Osteocyte (in vitro differentiated cells): ENCODE data around the gene IZUMO4. TPM values are rescaled to one million over a fixed set of nuclear protein-coding genes. Genes with fewer than 3 reads are reported as not detected.

Source experiments
- DNase-seq: peaks from one replicate; pipeline ENCODE4 v3.0.0; 2021; ENCODE audit warnings: mixed read lengths; ENCODE audit not compliant: unreplicated experiment; ENCODE audit errors: extremely low spot score
- H3K27ac Mint-ChIP-seq: one replicate; pipeline ENCODE4 v1.8.0; 2021; ENCODE audit warnings: mild to moderate bottlenecking, mixed read lengths; ENCODE audit not compliant: unreplicated experiment
- H3K27me3 Mint-ChIP-seq: one replicate; pipeline ENCODE4 v1.8.0; 2021; ENCODE audit warnings: mixed read lengths; ENCODE audit not compliant: unreplicated experiment
- H3K36me3 Mint-ChIP-seq: one replicate; pipeline ENCODE4 v1.8.0; 2021; ENCODE audit warnings: mixed read lengths; ENCODE audit not compliant: unreplicated experiment
- H3K4me1 Mint-ChIP-seq: one replicate; pipeline ENCODE4 v1.8.0; 2021; ENCODE audit warnings: mixed read lengths; ENCODE audit not compliant: unreplicated experiment
- H3K4me3 Mint-ChIP-seq: one replicate; pipeline ENCODE4 v1.8.0; 2021; ENCODE audit warnings: mild to moderate bottlenecking, moderate library complexity, mixed read lengths; ENCODE audit not compliant: unreplicated experiment
- H3K9me3 Mint-ChIP-seq: one replicate; pipeline ENCODE4 v1.8.0; 2021; ENCODE audit warnings: mixed read lengths; ENCODE audit not compliant: unreplicated experiment
- total RNA-seq: library from RNA; stranded (reverse); gene quantifications from 2 replicates; pipeline ENCODE4 v1.2.1, GENCODE V29; 2021
- TF ChIP-seq, protein P1 (sequence below): fragments of 200-600 bp; sonication (generic); IDR thresholded peaks from 2 replicates; pipeline ENCODE4 v1.5.0; 2021; ENCODE audit warnings: antibody characterized with exemption, mild to moderate bottlenecking, moderate library complexity

Gene IZUMO4
- total RNA-seq, 1 donor from 2014 or later: 4.8 TPM

DNA sequence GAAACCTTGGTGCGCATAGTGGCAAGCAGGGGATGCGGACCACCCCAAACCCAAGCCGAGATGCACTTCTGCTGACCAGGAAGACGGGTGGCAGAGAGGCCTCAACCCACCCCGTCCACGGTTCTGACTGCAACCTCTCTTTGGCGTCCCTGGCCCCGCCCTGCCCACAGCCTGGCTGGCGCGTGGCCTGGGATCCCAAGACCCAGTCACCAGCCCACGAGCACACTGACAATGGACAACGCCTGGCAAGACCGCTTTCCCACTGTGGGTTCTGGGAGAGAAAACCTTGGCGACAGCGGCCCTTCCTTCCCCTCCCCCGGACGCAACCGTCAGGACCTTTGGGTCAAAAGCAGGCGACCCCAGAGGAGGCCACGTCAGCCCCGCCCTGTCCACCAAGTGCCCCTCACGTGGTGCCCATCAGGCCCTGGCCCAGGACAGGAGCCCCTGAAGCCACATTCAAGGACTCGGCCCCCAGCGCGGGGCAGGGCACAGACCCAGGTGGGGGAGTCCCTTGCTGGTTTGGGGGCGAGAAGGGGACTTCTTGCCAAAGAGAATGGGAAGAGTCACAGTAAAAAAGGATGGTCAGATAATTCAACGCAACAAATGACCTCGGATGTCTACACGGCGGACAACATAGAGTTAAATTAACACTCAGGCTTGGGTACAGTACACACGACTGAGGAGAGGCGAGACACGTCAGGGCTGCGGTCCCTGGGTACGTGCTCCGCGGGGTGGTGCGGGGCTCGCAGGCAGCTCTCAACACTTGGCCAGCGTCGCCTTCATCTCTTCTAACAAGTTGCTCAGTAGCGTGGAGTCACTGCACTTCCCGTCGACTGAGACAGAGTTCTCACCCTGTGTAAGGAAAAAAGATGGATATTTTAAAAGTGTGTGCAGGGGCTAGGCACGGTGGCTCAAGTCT is 5.0 kb downstream of the IZUMO4 start:
- peaks cover 36% of the 10 kb centered on the region for H3K36me3 Mint-ChIP-seq
- TF ChIP-seq, protein P1, sequence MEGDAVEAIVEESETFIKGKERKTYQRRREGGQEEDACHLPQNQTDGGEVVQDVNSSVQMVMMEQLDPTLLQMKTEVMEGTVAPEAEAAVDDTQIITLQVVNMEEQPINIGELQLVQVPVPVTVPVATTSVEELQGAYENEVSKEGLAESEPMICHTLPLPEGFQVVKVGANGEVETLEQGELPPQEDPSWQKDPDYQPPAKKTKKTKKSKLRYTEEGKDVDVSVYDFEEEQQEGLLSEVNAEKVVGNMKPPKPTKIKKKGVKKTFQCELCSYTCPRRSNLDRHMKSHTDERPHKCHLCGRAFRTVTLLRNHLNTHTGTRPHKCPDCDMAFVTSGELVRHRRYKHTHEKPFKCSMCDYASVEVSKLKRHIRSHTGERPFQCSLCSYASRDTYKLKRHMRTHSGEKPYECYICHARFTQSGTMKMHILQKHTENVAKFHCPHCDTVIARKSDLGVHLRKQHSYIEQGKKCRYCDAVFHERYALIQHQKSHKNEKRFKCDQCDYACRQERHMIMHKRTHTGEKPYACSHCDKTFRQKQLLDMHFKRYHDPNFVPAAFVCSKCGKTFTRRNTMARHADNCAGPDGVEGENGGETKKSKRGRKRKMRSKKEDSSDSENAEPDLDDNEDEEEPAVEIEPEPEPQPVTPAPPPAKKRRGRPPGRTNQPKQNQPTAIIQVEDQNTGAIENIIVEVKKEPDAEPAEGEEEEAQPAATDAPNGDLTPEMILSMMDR: no peak
- no peak overlapping the region for H3K27ac Mint-ChIP-seq
- no peak overlapping the region for H3K4me3 Mint-ChIP-seq
- DNase-seq: no peak
- no peaks in the 10 kb centered on the region for H3K9me3 Mint-ChIP-seq
- peaks cover 3% of the 10 kb centered on the region for H3K4me1 Mint-ChIP-seq
- no peaks in the 10 kb centered on the region for H3K27me3 Mint-ChIP-seq

DNA sequence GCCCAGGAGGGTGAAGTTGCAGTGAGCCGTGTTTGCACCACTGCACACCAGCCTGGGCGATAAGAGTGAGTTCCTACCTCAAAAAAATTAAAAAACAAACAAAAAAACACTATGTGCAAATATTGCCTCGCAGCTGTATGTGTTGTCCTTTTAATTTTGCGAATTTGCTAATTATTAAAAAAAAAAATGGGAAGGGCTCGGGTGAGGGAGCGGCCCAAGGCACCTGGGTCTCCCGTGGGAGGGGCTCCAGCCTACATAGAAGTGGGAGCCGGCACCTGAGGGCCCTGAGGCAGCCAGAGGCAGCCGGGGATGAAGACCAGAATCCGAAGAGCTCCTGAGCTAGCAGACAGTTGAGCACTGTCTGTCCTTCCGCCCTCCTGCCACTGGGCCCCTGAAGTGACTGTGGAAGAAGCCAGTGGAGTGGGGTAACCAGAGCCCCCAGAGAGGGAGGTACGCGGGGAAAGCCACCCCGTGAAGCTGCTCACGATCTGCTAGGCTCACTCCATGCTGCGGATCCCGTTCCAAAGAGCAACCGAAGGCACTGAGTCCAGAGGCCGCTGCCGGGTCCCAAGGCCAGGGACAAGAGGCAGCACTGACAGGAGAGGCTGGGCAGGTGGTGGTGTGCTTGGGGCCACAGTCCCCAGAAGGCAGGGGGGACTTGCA is 6.5 kb downstream of the IZUMO4 start:
- TF ChIP-seq, protein P1: no peak
- Mint-ChIP-seq H3K4me1 (no peaks in the 10 kb centered on the region), H3K27me3 (no peaks in the 10 kb centered on the region), H3K36me3 (peaks cover 48% of the 10 kb centered on the region), H3K4me3 (no peak overlapping the region), H3K9me3 (no peaks in the 10 kb centered on the region), H3K27ac (no peak overlapping the region)
- no peak for DNase-seq

DNA sequence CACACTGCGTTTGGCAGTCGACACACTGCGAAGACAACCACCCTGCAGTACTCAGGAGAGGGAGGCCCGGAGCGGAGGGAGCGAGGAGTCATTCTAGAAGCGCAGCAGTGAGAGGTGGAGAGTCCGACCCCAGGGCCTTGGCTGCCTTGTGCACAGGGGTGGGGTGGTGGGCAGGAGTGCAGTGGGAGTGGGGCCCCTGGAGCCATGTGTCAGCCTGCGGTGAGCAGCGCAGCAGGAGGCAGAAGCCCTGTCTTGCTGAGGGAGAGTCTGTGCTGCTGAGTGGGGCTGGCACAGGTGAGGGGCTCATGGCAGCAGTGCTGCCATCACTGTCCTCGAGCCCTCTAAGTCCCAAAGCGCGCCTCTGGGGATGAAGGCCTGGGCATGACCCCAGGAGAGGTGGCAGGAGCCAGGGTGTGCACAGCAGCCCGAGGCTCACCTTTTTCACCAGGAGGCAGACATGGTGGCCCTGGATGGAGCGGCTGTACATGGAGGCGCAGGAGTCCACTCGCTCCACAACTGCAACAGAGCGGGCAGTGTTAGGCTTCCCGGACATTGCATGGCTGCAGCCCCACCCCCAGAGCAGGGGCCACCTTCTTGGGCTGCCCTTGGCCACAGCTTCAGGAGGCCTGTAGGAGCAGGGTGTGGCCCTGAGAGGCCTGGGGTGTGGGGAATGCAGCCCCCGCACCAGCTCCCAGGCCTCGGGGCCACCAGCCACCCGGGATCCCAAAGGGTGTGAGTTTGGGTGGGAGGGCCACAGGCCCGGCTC is 11.7 kb downstream of the IZUMO4 start:
- TF ChIP-seq, protein P1: no peak
- Mint-ChIP-seq H3K36me3 (peaks cover 49% of the 10 kb centered on the region), H3K27ac (no peak overlapping the region), H3K9me3 (no peaks in the 10 kb centered on the region), H3K4me1 (no peaks in the 10 kb centered on the region), H3K27me3 (no peaks in the 10 kb centered on the region), H3K4me3 (no peak overlapping the region)
- DNase-seq: no peak

DNA sequence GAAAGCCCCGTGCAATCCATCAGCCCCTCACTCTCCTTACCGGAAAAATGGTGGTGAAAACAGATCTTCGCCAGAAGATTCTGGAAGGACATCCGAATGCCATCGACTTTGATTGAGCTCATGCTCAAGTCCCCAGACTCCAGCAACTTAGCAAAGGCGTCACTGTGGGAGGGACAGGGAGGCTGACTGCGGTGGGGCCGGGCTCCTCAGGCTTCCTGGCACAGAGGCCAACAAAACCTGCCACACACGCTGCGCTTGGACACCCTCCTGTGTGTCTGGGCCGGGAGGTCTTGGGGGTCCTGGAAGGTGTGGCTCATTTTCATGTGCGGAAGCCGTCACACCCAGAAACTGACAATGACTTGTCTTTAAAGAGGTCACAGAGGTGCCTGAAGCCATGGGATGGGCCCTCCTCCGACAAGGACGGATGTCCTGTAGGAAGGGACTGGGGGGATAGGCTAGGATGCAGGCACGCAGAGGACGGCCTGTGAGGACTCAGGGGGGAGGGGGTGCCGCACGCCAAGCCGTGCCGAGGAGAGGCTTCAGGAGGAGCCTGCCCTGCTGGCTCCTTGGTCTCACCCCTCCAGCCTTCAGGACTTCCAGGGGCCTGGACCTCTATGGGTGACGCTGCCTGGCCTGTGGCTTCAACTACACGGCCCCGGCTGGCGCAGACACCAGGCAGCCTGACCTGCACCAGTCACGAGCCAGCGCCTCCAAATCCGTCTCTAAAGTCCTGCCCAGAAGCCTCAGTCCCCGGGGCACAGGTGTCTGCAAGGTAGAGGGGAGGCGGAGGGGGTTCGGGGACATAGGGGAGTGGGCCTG is 12.5 kb downstream of the IZUMO4 start:
- TF ChIP-seq, protein P1: no peak
- DNase-seq: no peak
- H3K27me3 Mint-ChIP-seq: no peaks in the 10 kb centered on the region
- H3K4me1 Mint-ChIP-seq: peaks cover 3% of the 10 kb centered on the region
- H3K9me3 Mint-ChIP-seq: no peaks in the 10 kb centered on the region
- no peak overlapping the region for H3K27ac Mint-ChIP-seq
- H3K36me3 Mint-ChIP-seq: peaks cover 47% of the 10 kb centered on the region
- no peak overlapping the region for H3K4me3 Mint-ChIP-seq
